IMR-90 (cell line): ENCODE results near the gene OR5A1.

Source experiments
- CEBPB ChIP-seq: IDR thresholded peaks from 2 replicates; pipeline ENCODE4 v1.6.1; 2012; ENCODE audit warnings: low read depth, low read length, improper control_type of control experiment
- CHD1 ChIP-seq: IDR thresholded peaks from 2 replicates; pipeline ENCODE4 v1.6.1; 2012; ENCODE audit warnings: low read depth, low read length, improper control_type of control experiment
- CTCF ChIP-seq: conservative IDR thresholded peaks from 2 replicates; pipeline ENCODE4 v1.5.1; 2012; ENCODE audit warnings: mild to moderate bottlenecking, low read depth, low read length, improper control_type of control experiment
- POLR2A ChIP-seq: IDR thresholded peaks from 2 replicates; pipeline ENCODE4 v1.6.1; 2012; ENCODE audit warnings: mild to moderate bottlenecking, low read depth, low read length
- RCOR1 ChIP-seq: IDR thresholded peaks from 2 replicates; pipeline ENCODE4 v1.6.1; 2012; ENCODE audit warnings: mild to moderate bottlenecking, low read length, improper control_type of control experiment; ENCODE audit not compliant: insufficient replicate concordance
- RFX5 ChIP-seq: IDR thresholded peaks from 2 replicates; pipeline ENCODE4 v1.8.0; 2012; ENCODE audit warnings: low read depth, mild to moderate bottlenecking, low read length, moderate library complexity
- TF ChIP-seq, protein P1 (sequence below): fragments of 150-350 bp; IDR thresholded peaks from 2 replicates; pipeline ENCODE4 v1.6.1; 2017; ENCODE audit warnings: mild to moderate bottlenecking, antibody characterized with exemption, low read length, low read depth

- TF ChIP-seq RCOR1 = no peak
- TF ChIP-seq CHD1 = no peak
- no peak for TF ChIP-seq CTCF
- TF ChIP-seq RFX5 = no peak
- TF ChIP-seq, protein P1, sequence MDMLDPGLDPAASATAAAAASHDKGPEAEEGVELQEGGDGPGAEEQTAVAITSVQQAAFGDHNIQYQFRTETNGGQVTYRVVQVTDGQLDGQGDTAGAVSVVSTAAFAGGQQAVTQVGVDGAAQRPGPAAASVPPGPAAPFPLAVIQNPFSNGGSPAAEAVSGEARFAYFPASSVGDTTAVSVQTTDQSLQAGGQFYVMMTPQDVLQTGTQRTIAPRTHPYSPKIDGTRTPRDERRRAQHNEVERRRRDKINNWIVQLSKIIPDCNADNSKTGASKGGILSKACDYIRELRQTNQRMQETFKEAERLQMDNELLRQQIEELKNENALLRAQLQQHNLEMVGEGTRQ = no peak
- no peak for TF ChIP-seq POLR2A
- no peak for TF ChIP-seq CEBPB
Measured at GRCh38 chr11:59473015-59473414, 36.7 kb downstream of the OR5A1 start, which contains the start of gene OR4D10.
